Transverse colon (tissue), 4 donors: Measurements from ENCODE around the gene PPIL1. TPM values are rescaled to one million over a fixed set of nuclear protein-coding genes. Genes with fewer than 3 reads are reported as not detected.

ENCODE experiments used
- DNase-seq: peaks from one replicate; pipeline ENCODE4 v3.0.0-alpha.2; 2019
- H3K27ac ChIP-seq, 4 donors: fragments of 200-600 bp; sonication (generic); 2 replicates each; pipeline ENCODE4 v1.5.1; 2016 to 2018; ENCODE audit warnings: inconsistent platforms in 4 of 4
- H3K27me3 ChIP-seq: fragments of 200-600 bp; sonication (generic); 2 replicates; pipeline ENCODE4 v1.5.1; 2017; ENCODE audit warnings: inconsistent platforms
- H3K36me3 ChIP-seq, 4 donors: fragments of 200-600 bp; sonication (generic); 2 replicates each; pipeline ENCODE4 v1.5.1; 2017 to 2019; ENCODE audit warnings: inconsistent platforms in 4 of 4
- H3K4me1 ChIP-seq, 4 donors: fragments of 200-600 bp; sonication (generic); 2 replicates each; pipeline ENCODE4 v1.5.1; 2017 to 2020; ENCODE audit warnings: inconsistent platforms in 4 of 4
- H3K4me3 ChIP-seq, 4 donors: fragments of 200-600 bp; sonication (generic); 1 replicate in 1 of 4; 2 replicates in 3 of 4; pipeline versions ENCODE4 v1.5.1 to v1.6.1; 2017 to 2019; ENCODE audit warnings: inconsistent platforms in 4 of 4
- H3K9me3 ChIP-seq, 2 donors: fragments of 200-600 bp; sonication (generic); 2 replicates each; pipeline ENCODE4 v1.5.1; 2017 to 2019; ENCODE audit warnings: inconsistent platforms in 2 of 2
- EP300 ChIP-seq: sonication (generic); formaldehyde crosslinking; IDR thresholded peaks from one replicate; pipeline ENCODE4 v1.6.1; 2017; ENCODE audit warnings: antibody characterized with exemption, low read depth
- POLR2A ChIP-seq: fragments of 450-650 bp; IDR thresholded peaks from one replicate; pipeline ENCODE4 v1.6.1; 2016; ENCODE audit warnings: antibody characterized with exemption, mild to moderate bottlenecking, moderate library complexity
- POLR2AphosphoS5 ChIP-seq, 3 donors: sonication (generic); formaldehyde crosslinking; IDR thresholded peaks; one replicate each; pipeline ENCODE4 v1.6.1; 2016; ENCODE audit warnings: antibody characterized with exemption in 3 of 3
- WGBS, 2 donors: methylation state at CpG; one replicate each; pipeline ENCODE4 v1.1.5; 2018; ENCODE audit warnings: low coverage in 1 of 2; 5-methylcytosine and 5-hydroxymethylcytosine counted together
- in situ Hi-C, 4 donors: fragments of 200-750 bp; cut with MboI; loops; one replicate each; pipeline versions ENCODE4 v1.15.0 to v1.15.1; 2017; ENCODE audit warnings: low sequenced_read_pairs in 3 of 4, low pct_ligation_motif_present in 1 of 4, low pct_unique_long_range_greater_than_20kb in 1 of 4
- intact Hi-C: fragments of 100-400 bp; cut with DNase I; formaldehyde crosslinking; loops from one replicate; pipeline ENCODE4 v1.15.1; 2023; ENCODE audit warnings: low total_unique reads
- total RNA-seq, 4 donors: library from RNA; depleted of rRNA; stranded (reverse); fragments of >200 nt; gene quantifications; one replicate each; pipeline ENCODE4 v1.1.0, GENCODE V29; 2016
- TF ChIP-seq, protein P1 (sequence below), 5 experiments: fragments of 200-600 bp in 3 of 5; fragments of 450-650 bp in 2 of 5; sonication (generic) in 3 of 5; IDR thresholded peaks; 1 replicate in 2 of 5; 2 replicates in 3 of 5; pipeline ENCODE4 v1.5.1; 2016 to 2017; ENCODE audit warnings: antibody characterized with exemption in 5 of 5, inconsistent platforms in 3 of 5, mild to moderate bottlenecking in 2 of 5, moderate library complexity in 1 of 5

Gene PPIL1
- total RNA-seq, 4 donors from 2014 or later = 1.00 to 5.6 (median 3.3) TPM

DNA sequence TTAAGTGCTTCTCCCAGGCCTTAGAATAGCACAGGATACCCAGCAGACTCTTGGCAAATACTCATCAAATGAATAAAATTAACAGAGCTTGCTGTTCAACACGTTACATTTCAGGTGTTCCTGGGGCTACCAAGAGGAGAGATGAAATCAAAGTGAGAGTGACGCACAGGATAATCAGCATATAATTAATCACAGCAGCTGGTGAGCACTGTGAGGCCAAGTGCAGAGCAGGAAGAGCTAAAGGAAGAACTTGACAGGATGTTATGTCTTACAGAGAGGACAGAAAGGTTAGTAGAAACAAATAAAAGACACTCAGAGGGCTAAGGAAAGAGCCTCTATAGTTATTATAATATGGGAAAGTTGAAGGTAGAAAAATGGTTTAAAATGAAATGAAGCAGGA lies 8.8 kb downstream of the PPIL1 start:
- peaks cover 0 to 17% (median 0%) of the 10 kb centered on the region in 4 donors for H3K36me3 ChIP-seq
- intact Hi-C loops (no loop called here), in situ Hi-C loops (no loop called here)
- H3K4me1 ChIP-seq = no peaks in the 10 kb centered on the region
- no peaks in the 10 kb centered on the region for H3K9me3 ChIP-seq
- TF ChIP-seq POLR2AphosphoS5 (IDR thresholded peaks at IDR 0.05) (no peak), EP300 (no peak), POLR2A (no peak)
- TF ChIP-seq, protein P1, sequence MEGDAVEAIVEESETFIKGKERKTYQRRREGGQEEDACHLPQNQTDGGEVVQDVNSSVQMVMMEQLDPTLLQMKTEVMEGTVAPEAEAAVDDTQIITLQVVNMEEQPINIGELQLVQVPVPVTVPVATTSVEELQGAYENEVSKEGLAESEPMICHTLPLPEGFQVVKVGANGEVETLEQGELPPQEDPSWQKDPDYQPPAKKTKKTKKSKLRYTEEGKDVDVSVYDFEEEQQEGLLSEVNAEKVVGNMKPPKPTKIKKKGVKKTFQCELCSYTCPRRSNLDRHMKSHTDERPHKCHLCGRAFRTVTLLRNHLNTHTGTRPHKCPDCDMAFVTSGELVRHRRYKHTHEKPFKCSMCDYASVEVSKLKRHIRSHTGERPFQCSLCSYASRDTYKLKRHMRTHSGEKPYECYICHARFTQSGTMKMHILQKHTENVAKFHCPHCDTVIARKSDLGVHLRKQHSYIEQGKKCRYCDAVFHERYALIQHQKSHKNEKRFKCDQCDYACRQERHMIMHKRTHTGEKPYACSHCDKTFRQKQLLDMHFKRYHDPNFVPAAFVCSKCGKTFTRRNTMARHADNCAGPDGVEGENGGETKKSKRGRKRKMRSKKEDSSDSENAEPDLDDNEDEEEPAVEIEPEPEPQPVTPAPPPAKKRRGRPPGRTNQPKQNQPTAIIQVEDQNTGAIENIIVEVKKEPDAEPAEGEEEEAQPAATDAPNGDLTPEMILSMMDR (IDR thresholded peaks at IDR 0.05) = no peak
- no peak for DNase-seq
- no peaks in the 10 kb centered on the region for H3K27me3 ChIP-seq
- no peak overlapping the region for H3K4me3 ChIP-seq
- WGBS, 2 donors = 71 to 72% methylated on average over 2 of the region's 2 CpGs
- no peak overlapping the region for H3K27ac ChIP-seq

DNA sequence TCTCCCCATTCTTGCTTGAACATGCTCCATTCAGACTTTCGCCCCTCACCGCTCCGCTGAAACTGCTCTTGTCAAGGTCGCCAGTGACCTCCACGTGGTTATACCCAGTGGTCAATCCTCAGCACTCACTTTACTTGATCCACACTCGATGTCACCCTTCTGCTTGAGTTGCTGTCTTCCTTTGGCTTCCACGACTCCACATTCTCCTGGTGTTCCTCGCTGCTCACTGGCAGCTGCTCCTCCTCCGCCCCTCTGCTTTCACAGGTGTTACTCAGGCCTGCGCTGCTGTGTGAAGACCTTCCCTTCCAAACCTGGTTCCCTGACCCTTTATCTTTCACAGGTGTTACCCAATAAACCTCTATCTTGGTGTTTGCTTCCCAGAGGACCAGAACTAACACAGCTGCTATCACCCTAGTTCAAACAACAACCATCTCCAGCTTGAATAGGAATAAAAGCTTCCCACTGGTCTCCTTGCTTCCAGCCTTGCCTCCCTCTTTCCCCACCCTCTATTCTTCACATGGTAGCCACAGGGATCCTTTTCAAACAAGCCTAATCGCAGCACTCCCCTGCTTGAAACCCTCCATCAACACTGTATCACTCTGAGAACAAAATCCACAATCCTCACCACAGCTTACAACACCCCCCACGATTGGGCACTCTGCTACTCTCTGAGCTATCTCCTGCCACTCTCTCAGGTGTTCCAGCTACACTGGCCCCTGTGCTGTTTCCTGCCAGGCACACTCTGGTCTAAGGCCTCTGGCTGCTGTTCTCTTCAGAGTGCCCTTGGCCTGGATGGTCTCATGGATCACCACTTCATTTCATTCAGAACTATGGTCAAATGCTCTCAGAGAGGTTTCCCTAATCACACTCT lies 10.7 kb downstream of the PPIL1 start:
- no peak overlapping the region for H3K4me3 ChIP-seq
- no peaks in the 10 kb centered on the region for H3K27me3 ChIP-seq
- 88 to 89% methylated on average over 8 to 12 of the region's 12 CpGs for WGBS, 2 donors
- H3K27ac ChIP-seq = no peak overlapping the region
- H3K36me3 ChIP-seq = peaks cover 0 to 10% (median 0%) of the 10 kb centered on the region in 4 donors
- intact Hi-C loops = no loop called here
- H3K9me3 ChIP-seq = no peaks in the 10 kb centered on the region
- TF ChIP-seq POLR2AphosphoS5 (IDR thresholded peaks at IDR 0.05) (no peak), POLR2A (no peak), EP300 (no peak)
- TF ChIP-seq, protein P1 (IDR thresholded peaks at IDR 0.05) = no peak
- in situ Hi-C loops = no loop called here
- no peak for DNase-seq
- no peaks in the 10 kb centered on the region for H3K4me1 ChIP-seq

DNA sequence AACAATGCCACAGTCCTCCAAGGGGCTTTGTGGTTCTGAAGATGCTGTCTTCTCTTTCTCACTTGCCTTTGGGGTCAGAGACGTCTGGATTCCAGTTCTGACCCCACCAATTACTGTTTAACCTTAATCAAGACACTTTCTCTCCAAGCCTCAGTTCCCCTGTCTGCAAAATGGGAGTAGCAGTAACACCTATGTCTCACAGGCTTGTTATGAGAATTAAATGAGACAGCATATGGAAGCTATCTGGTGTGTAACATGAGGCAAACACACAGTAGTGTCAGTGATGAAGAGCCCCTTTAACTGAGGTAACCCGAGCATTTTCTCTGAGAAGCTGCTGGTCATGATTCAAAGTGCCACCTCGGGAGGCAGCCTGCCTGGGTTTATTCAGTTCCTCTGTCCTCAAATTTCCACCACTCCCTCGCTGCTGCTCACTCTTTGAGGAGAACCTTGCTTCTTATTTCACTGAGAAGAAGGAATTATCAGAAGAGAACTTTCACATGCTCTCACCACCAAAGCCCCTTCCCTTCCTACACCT lies 11.7 kb downstream of the PPIL1 start:
- no peaks in the 10 kb centered on the region for H3K27me3 ChIP-seq
- in situ Hi-C loops (no loop called here), intact Hi-C loops (no loop called here)
- DNase-seq = no peak
- peaks cover 0 to 7% (median 0%) of the 10 kb centered on the region in 4 donors for H3K36me3 ChIP-seq
- 90 to 93% methylated on average over 2 to 4 of the region's 4 CpGs for WGBS, 2 donors
- TF ChIP-seq EP300 (no peak), POLR2A (no peak), POLR2AphosphoS5 (IDR thresholded peaks at IDR 0.05) (no peak)
- TF ChIP-seq, protein P1 (IDR thresholded peaks at IDR 0.05) = no peak
- H3K4me1 ChIP-seq = no peaks in the 10 kb centered on the region
- H3K27ac ChIP-seq = no peak overlapping the region
- H3K9me3 ChIP-seq = no peaks in the 10 kb centered on the region
- no peak overlapping the region for H3K4me3 ChIP-seq

DNA sequence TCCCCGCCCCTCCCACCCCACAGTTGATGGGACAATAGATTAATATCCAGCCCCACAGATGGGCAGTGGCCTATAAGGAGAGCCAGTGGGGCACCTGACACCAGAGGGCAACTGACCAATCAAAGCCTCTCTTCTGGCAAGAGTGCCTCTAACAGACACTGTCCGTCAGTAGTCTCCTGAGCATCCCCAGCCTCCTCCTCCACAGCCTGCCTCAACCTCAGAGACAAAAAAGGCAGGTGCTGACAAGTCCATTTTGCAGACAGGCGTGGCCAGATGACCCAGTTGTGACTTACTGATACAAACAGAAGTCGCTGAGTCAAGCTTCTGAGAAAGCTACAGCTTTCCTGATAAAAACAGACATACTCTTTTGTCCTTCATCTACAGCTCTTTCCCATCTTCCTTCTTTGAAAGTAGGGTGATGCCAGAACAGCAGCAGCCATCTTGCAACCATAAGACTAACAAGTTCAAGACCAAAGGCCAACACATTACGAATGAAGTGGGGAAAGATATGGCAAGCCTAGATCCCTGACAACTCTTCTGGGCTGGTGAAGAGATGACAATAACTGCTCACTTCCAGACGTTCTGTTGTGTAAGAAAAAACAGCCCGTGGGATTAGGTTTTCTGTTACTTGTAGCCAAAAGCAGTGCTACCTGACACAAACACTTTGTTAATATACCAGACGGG lies 12.3 kb downstream of the PPIL1 start:
- intact Hi-C loops = no loop called here
- in situ Hi-C loops = no loop called here
- Histone ChIP-seq H3K4me1 (no peaks in the 10 kb centered on the region), H3K9me3 (no peaks in the 10 kb centered on the region), H3K27me3 (no peaks in the 10 kb centered on the region), H3K27ac (no peak overlapping the region), H3K4me3 (no peak overlapping the region), H3K36me3 (peaks cover 0 to 7% (median 0%) of the 10 kb centered on the region in 4 donors)
- no peak for DNase-seq
- WGBS, 2 donors = 80 to 91% methylated on average over 1 to 8 of the region's 8 CpGs
- TF ChIP-seq POLR2AphosphoS5 (IDR thresholded peaks at IDR 0.05) (no peak), POLR2A (no peak)
